GM15510 (cell line): ENCODE results near the gene ACY1.

ENCODE experiments used
- POLR2A ChIP-seq: IDR thresholded peaks from 3 replicates; pipeline ENCODE4 v1.6.1; 2011; ENCODE audit warnings: borderline replicate concordance; ENCODE audit not compliant: insufficient read length; ENCODE audit errors: extremely low read depth

Gene ACY1

DNA sequence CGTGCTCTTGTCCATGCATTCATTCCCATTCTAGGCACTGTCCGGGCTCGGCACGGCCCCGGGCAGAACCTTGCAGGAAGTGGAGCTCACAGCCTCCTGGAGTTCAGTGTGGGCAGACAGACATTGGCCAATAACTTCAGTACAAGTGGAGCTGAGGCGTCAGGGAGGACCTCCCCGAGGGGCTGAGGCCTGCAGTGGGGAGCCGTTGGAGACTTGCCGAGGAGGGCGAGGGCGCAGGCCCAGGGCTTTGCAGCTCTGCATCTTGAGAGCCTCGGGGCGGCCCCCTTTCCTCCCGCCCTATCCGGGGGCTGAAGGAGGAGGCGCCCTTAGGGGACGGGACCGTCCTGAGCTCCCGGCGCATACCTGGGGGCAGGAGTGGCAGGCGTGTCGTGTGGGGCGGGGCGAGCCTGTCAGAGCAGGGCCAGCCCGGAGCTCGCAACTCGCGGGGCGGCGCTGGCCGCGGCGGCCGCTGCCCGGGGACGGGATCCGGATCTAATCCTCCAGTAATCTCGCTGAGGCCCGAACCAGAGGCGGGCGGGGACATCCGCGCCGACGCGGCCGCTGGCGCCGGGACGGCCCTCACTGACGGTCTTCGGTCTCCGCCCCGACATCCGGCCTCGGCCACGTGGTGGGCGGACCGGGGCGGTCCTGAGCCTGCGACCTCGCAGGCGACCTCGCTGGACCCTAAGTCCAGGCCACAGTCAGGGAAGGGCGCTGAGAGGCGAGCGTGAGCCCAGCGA is at the start of gene ACY1:
Gene ACY1 (plus strand): TSS at position 698 of the 740 bp plus-strand sequence. CDS start 530 bp downstream, outside the sequence.
- peak; percentile 80 for TF ChIP-seq POLR2A

DNA sequence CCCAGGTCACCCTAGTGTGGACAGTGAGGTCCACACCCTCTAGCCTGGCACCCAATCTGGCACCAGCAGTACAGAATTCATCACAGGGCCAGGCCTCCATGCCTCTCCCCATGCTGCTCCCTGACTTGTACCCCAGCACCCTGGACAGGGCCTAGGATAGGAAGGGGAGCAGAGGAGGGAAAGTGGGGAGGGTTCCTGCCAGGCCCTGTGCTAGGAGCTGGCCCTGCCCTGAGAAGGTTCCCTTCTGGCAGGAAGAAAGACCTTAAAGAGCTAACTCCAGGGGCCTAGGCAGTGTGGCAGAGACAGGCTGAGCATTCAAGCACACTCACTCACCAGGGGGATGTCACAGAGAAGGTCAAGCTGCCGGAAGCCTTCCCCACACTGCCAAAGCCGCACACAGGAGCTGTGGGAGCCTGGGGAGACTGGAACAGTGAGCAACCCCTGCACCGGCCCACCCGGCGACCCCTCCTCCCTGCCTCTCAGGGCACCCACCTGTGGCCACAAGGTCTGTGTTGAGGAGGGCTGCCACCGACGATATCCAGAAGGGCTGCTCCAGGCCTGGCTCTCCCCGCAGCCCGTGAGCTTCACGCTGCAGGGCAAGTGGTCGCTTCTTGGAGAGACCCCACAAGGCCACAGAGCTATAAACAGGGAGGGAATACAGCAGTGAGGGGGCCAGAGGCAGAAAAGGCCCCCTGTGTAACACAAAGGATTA is 49.0 kb upstream of the ACY1 start:
- TF ChIP-seq POLR2A: no peak

DNA sequence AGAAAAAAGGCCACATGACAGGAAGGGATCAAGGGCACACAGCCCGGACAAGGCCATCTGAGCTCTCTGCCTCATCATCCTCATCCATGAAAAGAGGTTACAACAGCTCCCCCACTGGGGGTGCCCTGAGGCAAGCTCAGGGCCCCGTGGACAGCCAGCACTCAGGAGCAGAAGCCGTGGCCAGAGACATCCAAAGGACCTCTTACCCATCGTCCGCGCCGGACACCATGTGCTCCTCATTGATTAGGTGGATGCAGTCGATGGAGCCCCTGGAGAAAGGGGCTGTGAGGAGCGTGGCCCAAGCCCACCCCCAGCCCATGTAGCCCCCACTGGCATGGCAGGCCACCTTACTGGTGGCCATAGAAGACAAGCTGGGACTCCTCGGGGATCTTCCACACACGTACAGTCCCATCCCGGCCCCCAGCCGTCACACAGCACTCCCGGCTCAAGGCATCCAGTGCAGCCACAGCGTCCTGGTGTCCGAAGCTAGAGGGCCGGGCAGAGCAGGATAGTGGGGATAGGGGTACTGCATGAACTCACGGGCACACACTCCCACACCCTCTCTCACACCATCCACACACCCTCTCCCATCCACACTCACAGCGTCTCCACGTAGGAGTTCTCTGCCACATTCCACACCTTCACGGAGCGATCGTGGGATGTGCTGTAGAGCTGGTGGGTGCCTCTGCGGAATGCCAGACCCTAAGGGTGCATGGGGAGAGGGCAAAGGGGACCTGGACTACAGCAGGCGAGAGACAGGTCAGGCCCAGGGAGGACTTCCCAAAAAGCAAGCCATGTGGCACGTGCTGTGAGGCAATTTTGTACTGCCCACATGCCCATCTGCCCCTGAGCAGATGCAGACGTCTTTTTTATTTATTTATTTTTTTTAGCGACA is 48.1 kb upstream of the ACY1 start:
- no peak for TF ChIP-seq POLR2A

DNA sequence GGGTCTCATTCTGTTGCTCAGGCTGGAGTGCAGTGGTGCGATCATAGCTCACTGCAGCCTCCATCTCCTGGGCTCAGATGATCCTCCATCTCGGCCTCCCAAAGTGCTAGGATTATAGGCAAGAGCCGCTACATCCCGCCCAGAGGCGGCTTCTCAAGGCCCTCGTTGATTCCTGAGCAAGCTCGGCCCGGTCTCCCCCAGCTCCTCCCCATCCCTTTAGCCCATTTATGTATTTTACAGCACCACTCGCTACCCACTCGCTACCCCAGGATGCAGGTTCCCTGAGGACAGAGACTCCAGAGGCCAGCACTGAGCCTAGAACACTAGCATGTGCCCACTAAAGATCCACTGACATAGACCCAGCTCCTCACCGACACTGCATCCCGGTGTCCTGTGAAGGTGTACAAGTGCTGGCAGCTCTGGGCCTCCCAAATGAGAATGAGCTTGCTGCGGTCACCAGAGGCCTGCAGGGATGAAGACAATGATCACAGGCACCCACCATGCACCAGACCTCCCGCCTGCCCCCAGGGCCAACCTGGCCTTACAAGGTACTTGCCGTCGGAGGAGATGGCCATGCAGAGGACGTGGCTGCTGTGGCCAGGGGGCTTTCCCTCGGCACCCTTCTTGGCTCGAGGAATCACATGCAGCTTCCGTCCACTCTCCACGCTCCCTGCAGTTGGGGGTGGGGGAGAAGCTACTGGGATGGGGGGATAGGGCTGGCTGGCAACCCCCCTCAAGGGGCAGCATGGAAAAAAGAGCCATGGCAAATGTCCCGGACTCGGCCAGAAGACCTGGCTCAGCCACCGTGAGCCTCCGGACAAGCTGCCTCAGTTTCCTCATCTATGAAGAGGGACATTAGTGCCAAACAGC is 47.2 kb upstream of the ACY1 start:
- no peak for TF ChIP-seq POLR2A

DNA sequence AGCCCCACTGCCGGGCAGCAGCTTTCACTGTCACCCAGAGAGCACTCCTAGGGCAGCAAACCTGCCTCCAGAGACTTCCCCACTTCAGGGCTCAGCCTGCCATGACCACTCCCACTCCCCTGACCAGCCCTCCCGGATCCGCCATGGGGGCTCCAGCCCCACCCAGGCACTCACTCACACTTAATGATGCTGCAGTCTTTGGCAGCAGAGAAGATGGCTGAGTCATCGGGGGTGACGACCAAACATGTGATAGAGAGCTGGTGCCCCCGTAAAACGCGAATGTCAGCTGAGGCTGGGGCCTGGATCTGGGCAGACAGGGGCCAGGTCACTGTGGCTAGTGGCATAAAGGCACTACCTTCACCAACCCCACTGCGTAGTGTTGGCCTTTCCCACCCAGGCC is 46.3 kb upstream of the ACY1 start:
- no peak for TF ChIP-seq POLR2A

DNA sequence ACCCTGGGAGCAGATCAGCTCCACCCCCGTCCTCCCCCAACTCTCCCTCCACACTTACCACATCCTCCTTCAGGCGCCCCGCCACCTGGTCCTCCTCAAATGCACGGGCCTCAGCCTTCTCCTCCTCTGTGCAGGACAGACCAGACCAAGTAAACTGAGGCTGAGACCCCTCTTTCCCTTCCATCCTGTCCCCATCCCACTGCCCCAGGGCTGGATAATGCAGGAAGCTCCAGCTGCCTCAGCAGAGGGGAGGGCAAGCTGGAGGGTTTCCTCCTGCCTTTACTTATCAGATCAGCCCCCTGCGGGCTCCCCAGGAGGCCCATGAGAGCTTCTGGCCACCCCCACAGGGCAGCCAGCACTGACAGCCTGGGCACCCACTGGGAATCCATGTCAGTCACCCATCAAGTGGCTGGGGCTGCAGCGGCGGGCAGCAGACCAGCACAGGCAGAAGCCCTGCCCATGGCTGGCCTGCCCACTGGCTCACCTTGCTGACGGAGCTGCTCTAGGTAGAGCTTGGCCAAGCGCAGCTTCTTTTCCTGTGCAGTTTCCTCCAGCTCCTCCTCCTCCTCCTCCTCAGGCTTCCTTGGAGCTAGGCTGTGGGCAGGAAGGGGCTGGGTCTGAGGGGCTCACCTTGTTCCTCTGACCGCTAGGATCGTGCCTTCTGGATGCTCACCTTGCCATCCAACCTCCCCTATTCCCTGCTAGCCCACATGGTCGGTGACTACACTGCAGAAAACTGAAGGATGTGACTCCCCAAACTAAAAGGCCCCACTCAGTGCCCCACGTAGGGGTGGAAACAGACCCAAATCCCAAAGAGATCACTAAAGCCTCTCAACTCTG is 45.5 kb upstream of the ACY1 start:
- TF ChIP-seq POLR2A: no peak

DNA sequence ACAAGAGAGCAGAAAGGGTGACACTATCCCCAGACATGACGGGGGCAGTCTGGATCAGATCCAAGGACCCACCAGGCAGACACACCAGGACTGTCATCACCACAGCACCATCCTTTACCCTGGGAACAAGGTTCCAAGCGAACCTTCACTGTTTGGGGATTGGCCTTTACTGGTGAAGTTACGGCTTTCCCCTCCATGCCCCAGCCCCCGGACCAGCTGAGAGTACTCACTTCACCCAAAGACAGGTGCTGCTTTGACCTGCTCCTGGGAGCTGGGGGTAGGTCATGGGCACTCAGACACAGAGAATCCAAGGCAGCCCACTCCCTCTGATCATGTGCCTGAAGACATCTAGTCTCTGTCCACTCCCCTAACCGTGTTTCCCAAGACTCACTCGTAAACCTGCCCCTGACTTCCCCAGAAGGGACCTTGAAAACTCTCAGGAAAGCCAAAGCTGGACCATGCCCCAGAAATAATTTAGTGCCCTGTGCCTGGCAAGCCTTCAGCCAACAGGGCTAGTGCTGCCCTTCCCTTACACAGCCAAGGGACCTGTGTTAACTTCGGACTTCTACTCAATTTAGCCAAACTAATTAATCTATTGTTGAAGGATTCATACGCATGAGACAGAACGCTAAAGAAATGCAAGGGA is 44.4 kb upstream of the ACY1 start:
- TF ChIP-seq POLR2A: no peak

DNA sequence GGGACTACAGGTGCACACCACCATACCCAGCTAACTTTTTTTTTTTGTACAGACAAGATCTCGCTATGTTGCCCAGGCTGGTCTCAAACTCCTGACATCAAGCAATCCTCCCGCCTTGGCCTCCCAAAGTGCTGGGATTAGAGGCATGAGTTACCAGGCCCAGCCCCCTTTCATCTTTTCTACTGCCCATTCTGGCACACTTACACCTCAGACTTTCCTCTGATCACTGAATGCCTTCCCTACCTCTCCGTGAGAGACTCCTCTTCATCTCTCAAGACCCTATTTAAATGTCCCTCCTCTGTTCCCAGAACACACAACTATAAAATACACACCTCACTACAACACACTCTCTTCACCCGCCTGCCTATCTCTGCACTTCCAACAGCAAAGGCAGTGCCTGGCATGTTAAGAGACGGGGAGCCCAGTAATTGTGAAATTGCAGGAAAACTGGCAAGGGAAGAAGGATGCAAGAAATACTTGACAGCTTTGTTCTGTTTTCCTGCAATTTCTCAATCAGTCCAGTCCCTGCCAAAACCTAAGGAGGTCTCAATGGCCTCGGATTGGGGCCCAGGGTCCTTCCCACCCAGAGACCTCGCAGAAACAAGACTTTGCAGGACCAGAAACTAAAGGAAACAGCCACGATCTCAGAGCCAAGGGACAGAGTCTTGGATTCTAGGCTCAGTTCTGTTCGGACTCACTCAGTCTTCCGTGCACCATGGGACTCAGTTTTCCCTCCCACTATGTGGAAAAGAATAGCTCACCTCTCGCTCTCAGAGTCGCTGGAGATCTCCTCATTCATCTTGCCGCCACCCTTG is 42.5 kb upstream of the ACY1 start:
- no peak for TF ChIP-seq POLR2A

DNA sequence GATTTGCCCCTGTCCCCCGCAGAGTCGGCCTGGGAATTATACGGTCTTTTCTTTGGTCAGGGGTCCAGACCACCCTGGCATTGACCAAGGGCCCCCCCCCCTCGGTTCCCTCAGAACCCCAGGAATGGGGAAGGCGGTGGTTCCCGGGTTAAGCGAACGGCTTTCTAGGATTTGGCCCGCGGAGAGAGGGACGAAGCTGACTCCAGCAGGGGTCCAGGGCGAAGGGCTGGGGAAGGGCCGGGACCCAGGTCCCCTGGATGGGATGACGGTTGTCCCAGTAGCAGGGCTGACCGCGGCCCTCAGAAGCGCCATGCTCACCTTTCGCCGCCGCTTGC is 41.9 kb upstream of the ACY1 start:
- no peak for TF ChIP-seq POLR2A

DNA sequence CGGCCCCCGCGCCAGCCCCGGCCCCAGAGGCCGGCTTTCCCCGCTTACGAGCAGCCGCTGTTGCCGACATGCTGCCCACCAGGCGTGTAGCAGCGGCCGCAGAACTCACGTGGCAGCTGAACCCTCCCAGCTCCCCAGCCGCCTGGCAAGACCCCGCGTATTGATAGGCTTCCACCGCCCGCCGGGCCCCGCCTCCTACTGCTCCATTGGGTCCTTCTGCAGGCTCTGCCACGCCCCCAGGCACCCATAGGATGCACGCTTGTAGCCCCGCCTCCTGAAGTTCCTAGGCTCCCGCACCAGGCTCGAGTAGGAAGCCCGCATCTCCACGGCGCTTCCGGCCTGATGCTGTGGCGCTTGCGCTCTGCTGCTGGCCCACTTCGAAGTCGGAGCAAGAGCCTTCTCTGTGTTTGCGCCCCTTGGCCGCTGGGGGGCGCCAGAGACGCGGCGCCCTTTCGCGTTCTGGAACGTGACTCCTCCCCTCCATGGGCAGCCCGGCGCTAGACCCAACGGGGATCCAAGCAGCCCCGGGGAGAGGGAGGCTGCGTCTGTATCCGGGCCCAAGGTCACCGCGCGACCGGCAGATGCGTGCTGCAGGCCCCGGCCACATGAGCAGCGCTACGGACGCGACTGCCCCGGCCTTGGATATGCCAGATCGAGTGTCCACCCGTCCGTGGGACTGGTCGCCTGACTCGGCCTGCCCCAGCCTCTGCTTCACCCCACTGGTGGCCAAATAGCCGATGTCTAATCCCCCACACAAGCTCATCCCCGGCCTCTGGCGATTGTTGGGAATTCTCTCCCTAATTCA is 41.3 kb upstream of the ACY1 start, which contains the start of the genes PARP3 and RRP9:
Gene PARP3 (plus strand): TSS at position 566 of the 805 bp plus-strand sequence. CDS start 993 bp downstream, outside the sequence.
Gene RRP9 (minus strand): TSS at position 107 of the 805 bp plus-strand sequence. CDS start 37 bp downstream, at position 70.
- peak; percentile 77 for TF ChIP-seq POLR2A
